ENCODE measurements around the gene PIEZO2. TPM values are rescaled to one million over a fixed set of nuclear protein-coding genes. Genes with fewer than 3 reads are reported as not detected.
"Not testable (repeated sequence)": the region's sequence is repeated elsewhere in the genome, so short reads cannot be mapped to it uniquely, and the experiment has no call there.

Gene PIEZO2
- total RNA-seq, 1 donor = 1.3 TPM

GRCh38 chr18:10660179-10660884 lies 489.0 kb downstream of the PIEZO2 start:
- no peak for DNase-seq (ENCODE audit: low read depth in 2 of 3, low spot score in 2 of 3)

- no peak for DNase-seq (ENCODE audit: low read depth in 2 of 3, low spot score in 2 of 3)
Observed at GRCh38 chr18:10659594-10659993, 489.8 kb downstream of the PIEZO2 start.

- DNase-seq (ENCODE audit: low read depth in 2 of 3, low spot score in 2 of 3) = no peak
Observed at GRCh38 chr18:10659000-10659399, 490.4 kb downstream of the PIEZO2 start.

DNA sequence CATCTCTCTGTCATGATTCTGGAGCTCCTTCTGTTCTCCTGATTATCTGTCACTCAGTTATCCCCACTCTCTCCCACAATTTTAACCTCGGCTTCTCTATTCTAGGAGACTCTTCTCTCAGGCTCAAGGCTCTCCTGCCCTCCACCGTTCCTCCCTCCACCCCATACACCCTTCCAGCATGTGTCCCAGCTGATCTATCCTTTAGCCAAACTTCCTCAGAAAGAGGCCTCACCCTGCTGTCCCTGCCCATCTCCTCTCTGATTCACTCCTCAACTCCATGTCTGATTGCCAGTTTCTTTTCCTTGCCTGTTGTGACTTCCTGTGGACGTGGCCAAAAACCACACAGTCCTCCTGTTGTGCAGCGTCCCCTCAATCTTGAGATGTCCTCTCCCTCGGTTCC lies 505.4 kb downstream of the PIEZO2 start:
- DNase-seq (ENCODE audit: low read depth in 2 of 3, low spot score in 2 of 3) = not testable (repeated sequence)

- DNase-seq (ENCODE audit: low read depth in 2 of 3, low spot score in 2 of 3) = not testable (repeated sequence)
Observed at GRCh38 chr18:10642915-10643524, 506.3 kb downstream of the PIEZO2 start.

GRCh38 chr18:10638539-10638885 lies 510.9 kb downstream of the PIEZO2 start:
- not testable (repeated sequence) for DNase-seq (ENCODE audit: low read depth in 2 of 3, low spot score in 2 of 3)

GRCh38 chr18:10637858-10638538 lies 511.4 kb downstream of the PIEZO2 start:
- DNase-seq (ENCODE audit: low read depth in 2 of 3, low spot score in 2 of 3) = not testable (repeated sequence)

DNA sequence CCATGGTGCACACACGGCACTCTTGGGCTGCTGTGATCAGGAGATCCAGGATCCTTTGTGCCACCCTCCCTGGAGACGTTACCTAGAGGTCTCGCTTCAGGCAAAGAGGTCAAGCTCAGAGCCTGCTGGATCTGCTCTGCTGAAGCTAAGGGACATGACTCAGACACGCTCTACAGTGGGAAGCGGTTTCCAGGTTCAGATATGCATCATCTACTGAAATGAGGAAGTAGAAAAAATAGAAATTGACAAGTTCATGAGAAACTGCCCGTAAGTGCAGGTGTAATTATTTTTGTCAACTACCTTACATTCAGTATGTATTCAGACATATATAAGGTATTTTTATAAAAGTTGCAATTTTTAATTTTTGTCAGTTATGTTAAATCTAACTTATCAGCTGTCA lies 520.3 kb downstream of the PIEZO2 start:
- DNase-seq (ENCODE audit: low read depth in 2 of 3, low spot score in 2 of 3) = peak in 2 of 3 donors; percentile 25 to 34

- not testable (repeated sequence) for DNase-seq (ENCODE audit: low read depth in 2 of 3, low spot score in 2 of 3)
Observed at GRCh38 chr18:10626606-10627213, 522.7 kb downstream of the PIEZO2 start.

GRCh38 chr18:10623606-10624005 lies 525.8 kb downstream of the PIEZO2 start:
- DNase-seq (ENCODE audit: low read depth in 2 of 3, low spot score in 2 of 3) = not testable (repeated sequence)

- DNase-seq (ENCODE audit: low read depth in 2 of 3, low spot score in 2 of 3) = not testable (repeated sequence)
Observed at GRCh38 chr18:10622982-10623381, 526.4 kb downstream of the PIEZO2 start.

DNA sequence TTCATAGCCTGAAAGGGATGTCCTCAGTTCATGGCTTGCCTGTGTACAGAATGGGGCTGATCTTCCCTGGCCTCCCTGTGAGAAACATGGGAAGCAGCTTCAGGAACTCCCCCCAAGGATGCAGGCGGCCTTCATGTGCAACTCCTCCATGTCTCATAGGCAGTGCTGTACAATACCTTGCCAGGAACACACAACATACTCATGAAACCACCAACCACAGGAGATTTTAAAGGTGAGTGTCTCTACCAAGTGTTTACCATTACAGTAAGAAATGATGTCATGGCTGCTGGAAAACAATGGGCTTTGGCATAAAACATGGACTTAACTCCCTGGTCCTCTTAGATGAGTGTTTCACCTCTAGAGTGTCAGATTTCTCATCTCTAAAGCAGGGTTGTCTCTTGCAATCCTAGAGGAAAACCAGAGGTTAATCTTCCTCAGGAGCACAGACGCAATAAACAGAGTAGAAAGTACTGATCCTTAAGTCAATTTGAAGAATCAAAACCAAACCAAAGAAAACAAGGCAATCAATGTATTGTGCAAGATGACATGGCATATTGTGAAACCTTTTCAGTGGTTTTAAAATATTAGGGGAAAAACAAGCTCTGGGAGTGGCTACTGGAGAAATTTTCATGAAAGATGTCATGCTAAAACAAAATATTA lies 528.6 kb downstream of the PIEZO2 start:
- not testable (repeated sequence) for DNase-seq (ENCODE audit: low read depth in 2 of 3, low spot score in 2 of 3)

Small RNAs within 50 kb of the gene (small RNA-seq; reads per million reads assigned to genes)
- gene AP001180.3 (not detected), gene AP001180.5 (not detected), gene MIR6788 (not detected)
